IMR-90 (cell line): ENCODE measurements around the gene MRPL10.

Experiments used
- POLR2A ChIP-seq: IDR thresholded peaks from 2 replicates; pipeline ENCODE4 v1.6.1; 2012; ENCODE audit warnings: mild to moderate bottlenecking, low read depth, low read length
- RCOR1 ChIP-seq: IDR thresholded peaks from 2 replicates; pipeline ENCODE4 v1.6.1; 2012; ENCODE audit warnings: mild to moderate bottlenecking, low read length, improper control_type of control experiment; ENCODE audit not compliant: insufficient replicate concordance
- TF ChIP-seq, protein P1 (sequence below): conservative IDR thresholded peaks from 2 replicates; pipeline ENCODE4 v1.5.1; 2012; ENCODE audit warnings: mild to moderate bottlenecking, low read depth, low read length, improper control_type of control experiment
- TF ChIP-seq, protein P2 (sequence below): fragments of 150-350 bp; IDR thresholded peaks from 2 replicates; pipeline ENCODE4 v1.6.1; 2017; ENCODE audit warnings: mild to moderate bottlenecking, antibody characterized with exemption, low read length, low read depth

DNA sequence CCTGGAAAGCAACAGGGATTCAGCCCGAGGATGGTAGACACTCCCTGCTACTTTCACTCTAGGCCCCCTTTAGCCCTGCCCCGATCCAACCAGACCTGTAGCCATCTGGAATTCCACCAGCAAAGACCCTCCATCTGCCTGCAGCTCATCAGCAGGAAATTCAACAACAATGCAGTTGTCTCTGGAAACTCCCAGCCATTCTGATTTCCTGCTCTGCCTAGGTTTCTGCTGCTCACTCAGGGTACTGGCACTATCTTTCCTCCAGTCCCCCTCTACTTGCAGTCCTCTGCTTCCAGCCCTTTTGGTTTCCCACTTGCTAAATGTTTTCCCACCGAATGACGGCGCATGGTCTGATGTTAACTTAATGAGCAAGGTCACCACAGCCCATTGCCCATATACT, 22.3 kb upstream of the MRPL10 start:
- TF ChIP-seq POLR2A (no peak), RCOR1 (no peak)
- TF ChIP-seq, protein P1, sequence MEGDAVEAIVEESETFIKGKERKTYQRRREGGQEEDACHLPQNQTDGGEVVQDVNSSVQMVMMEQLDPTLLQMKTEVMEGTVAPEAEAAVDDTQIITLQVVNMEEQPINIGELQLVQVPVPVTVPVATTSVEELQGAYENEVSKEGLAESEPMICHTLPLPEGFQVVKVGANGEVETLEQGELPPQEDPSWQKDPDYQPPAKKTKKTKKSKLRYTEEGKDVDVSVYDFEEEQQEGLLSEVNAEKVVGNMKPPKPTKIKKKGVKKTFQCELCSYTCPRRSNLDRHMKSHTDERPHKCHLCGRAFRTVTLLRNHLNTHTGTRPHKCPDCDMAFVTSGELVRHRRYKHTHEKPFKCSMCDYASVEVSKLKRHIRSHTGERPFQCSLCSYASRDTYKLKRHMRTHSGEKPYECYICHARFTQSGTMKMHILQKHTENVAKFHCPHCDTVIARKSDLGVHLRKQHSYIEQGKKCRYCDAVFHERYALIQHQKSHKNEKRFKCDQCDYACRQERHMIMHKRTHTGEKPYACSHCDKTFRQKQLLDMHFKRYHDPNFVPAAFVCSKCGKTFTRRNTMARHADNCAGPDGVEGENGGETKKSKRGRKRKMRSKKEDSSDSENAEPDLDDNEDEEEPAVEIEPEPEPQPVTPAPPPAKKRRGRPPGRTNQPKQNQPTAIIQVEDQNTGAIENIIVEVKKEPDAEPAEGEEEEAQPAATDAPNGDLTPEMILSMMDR: no peak
- TF ChIP-seq, protein P2, sequence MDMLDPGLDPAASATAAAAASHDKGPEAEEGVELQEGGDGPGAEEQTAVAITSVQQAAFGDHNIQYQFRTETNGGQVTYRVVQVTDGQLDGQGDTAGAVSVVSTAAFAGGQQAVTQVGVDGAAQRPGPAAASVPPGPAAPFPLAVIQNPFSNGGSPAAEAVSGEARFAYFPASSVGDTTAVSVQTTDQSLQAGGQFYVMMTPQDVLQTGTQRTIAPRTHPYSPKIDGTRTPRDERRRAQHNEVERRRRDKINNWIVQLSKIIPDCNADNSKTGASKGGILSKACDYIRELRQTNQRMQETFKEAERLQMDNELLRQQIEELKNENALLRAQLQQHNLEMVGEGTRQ: no peak
